Brain microvascular endothelial cell (primary cell): Measurements from ENCODE around the gene KCNMA1.

ENCODE experiments used
- DNase-seq: peaks from one replicate; pipeline ENCODE4 v3.0.0-alpha.2; 2020
- H3K27ac ChIP-seq: fragments of 250-450 bp; sonication (Bioruptor Pico); 2 replicates; pipeline ENCODE4 v1.5.1; 2020; ENCODE audit warnings: mild to moderate bottlenecking, moderate library complexity
- H3K27me3 ChIP-seq: fragments of 250-450 bp; sonication (Bioruptor Pico); replicated peaks from 2 replicates; pipeline ENCODE4 v1.5.1; 2020; ENCODE audit warnings: mild to moderate bottlenecking
- H3K36me3 ChIP-seq: fragments of 250-450 bp; sonication (Bioruptor Pico); replicated peaks from 2 replicates; pipeline ENCODE4 v1.5.1; 2020; ENCODE audit warnings: mild to moderate bottlenecking
- H3K4me3 ChIP-seq: 2 replicates; pipeline ENCODE4 v1.5.1; 2011; ENCODE audit warnings: low read depth, mild to moderate bottlenecking, control low read depth, low read length, moderate library complexity
- in situ Hi-C: cut with HindIII; loops from 2 replicates; pipeline ENCODE4 v1.10.0; 2017; ENCODE audit warnings: low sequenced_read_pairs, low pct_ligation_motif_present
- TF ChIP-seq, protein P1 (sequence below): IDR thresholded peaks from 2 replicates; pipeline ENCODE4 v1.5.1; 2011; ENCODE audit warnings: low read depth, mild to moderate bottlenecking, moderate library complexity, low read length, control low read depth, inconsistent platforms; ENCODE audit errors: missing control alignments

The KCNMA1 gene

DNA sequence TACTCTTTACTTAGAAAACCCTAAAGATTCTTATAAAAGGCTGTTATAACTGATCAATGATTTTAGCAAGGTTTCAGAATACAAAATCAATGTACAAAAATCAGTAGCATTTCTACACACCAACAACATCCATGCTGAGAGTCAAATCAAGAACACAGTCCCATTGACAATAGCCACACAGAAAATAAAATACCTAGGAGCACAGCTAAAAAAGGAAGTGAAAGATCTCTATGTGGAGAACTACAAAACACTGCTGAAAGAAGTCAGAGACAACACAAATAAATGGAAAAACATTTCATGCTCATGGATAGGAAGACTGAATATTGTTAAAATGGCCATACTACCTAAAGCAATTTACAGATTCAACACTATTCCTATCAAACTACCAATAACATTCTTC is 427.0 kb downstream of the KCNMA1 start:
- Histone ChIP-seq H3K4me3 (no peak overlapping the region), H3K27ac (no peak overlapping the region), H3K27me3 (no peaks in the 10 kb centered on the region), H3K36me3 (no peaks in the 10 kb centered on the region)
- TF ChIP-seq, protein P1, sequence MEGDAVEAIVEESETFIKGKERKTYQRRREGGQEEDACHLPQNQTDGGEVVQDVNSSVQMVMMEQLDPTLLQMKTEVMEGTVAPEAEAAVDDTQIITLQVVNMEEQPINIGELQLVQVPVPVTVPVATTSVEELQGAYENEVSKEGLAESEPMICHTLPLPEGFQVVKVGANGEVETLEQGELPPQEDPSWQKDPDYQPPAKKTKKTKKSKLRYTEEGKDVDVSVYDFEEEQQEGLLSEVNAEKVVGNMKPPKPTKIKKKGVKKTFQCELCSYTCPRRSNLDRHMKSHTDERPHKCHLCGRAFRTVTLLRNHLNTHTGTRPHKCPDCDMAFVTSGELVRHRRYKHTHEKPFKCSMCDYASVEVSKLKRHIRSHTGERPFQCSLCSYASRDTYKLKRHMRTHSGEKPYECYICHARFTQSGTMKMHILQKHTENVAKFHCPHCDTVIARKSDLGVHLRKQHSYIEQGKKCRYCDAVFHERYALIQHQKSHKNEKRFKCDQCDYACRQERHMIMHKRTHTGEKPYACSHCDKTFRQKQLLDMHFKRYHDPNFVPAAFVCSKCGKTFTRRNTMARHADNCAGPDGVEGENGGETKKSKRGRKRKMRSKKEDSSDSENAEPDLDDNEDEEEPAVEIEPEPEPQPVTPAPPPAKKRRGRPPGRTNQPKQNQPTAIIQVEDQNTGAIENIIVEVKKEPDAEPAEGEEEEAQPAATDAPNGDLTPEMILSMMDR = no peak
- in situ Hi-C loops = no loop called here
- no peak for DNase-seq

- in situ Hi-C loops = no loop called here
- Histone ChIP-seq H3K4me3 (no peak overlapping the region), H3K36me3 (no peaks in the 10 kb centered on the region), H3K27ac (no peak overlapping the region), H3K27me3 (no peaks in the 10 kb centered on the region)
- DNase-seq = no peak
- TF ChIP-seq, protein P1 = no peak
Observed at GRCh38 chr10:77208684-77209256, 428.8 kb downstream of the KCNMA1 start.

DNA sequence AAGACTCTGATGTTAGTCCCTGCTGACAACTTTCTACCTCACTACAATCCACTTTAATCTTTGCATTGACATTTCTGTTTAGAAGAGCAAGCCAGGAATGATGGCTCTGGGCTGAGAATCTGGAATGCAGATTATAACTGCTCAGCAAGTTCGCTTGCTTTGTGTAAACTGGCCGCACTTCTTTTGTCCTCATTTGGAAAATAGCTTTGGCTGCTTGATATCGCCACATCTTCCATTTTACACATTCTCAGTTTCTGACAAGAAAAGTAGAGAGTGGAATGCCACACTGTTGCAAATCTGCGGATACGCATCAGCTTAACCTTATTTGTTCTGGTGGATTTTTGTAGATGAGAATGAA is 429.8 kb downstream of the KCNMA1 start:
- no peaks in the 10 kb centered on the region for H3K27me3 ChIP-seq
- in situ Hi-C loops = no loop called here
- H3K27ac ChIP-seq = no peak overlapping the region
- no peak for DNase-seq
- H3K36me3 ChIP-seq = no peaks in the 10 kb centered on the region
- no peak overlapping the region for H3K4me3 ChIP-seq
- TF ChIP-seq, protein P1 = no peak

DNA sequence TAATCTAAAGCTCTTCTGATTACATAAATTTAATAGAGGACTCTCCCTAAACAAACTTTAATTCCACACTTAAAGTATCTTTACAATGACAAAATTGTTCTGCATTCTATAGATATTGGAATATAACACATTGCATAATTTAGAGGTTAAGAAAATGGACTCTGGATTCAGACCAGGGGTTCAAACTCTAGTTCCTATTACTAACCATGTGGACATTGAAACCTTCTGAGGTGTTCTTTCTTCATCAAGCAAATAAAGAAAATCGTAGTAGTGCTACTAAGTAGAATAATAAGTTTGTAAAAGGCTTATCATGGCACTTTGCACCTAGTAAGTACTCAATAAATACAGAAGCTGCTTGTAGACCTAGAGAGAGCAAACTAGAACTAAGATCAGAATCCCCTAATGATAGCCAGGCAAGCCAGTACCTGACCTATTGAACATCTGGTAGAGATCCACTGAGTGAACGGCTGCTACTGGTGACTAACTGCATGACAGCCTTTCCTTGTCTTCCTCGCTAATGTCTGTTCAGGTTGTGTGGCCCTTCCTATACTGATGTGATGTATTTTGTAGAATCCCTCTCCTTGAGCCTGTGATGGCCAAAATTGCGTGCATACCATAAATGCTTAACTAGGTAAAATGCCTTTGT is 430.3 kb downstream of the KCNMA1 start:
- TF ChIP-seq, protein P1 = no peak
- Histone ChIP-seq H3K36me3 (no peaks in the 10 kb centered on the region), H3K27ac (no peak overlapping the region), H3K27me3 (no peaks in the 10 kb centered on the region), H3K4me3 (no peak overlapping the region)
- no peak for DNase-seq
- in situ Hi-C loops = no loop called here

GRCh38 chr10:77205135-77205534 is 432.5 kb downstream of the KCNMA1 start:
- DNase-seq = no peak
- Histone ChIP-seq H3K36me3 (no peaks in the 10 kb centered on the region), H3K27me3 (no peaks in the 10 kb centered on the region), H3K4me3 (no peak overlapping the region), H3K27ac (no peak overlapping the region)
- in situ Hi-C loops = no loop called here
- TF ChIP-seq, protein P1 = no peak

DNA sequence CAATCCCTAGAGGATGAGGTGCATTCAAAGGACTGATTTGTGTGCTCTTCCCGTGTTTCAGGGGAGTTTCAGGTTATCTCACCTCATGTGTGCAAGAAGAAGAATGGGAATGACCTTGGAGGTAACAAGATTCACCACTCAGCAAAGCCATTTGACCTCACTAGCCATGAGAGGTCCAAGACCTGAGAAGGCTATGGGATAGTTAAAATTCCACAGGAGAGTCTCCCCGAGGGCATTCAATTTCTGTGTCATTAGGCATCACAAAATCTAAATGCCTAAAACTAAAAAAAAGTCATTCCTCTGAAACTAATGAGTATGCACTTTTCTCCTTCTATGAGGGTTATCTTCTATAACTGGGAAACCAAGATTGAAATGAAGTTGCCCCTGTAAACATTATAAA is 433.4 kb downstream of the KCNMA1 start:
- TF ChIP-seq, protein P1 = no peak
- in situ Hi-C loops = no loop called here
- no peak overlapping the region for H3K4me3 ChIP-seq
- H3K27me3 ChIP-seq = no peaks in the 10 kb centered on the region
- no peak for DNase-seq
- no peaks in the 10 kb centered on the region for H3K36me3 ChIP-seq
- no peak overlapping the region for H3K27ac ChIP-seq
